Measurements from ENCODE around the gene DCLRE1B. TPM values are rescaled to one million over a fixed set of nuclear protein-coding genes. Genes with fewer than 3 reads are reported as not detected.
A peak's percentile ranks its signal among the peaks of the same experiment; 100 is the strongest.

Gene DCLRE1B
- total and polyA plus RNA-seq, 4 donors = 5.7 to 12.9 (median 11.7) TPM

DNA sequence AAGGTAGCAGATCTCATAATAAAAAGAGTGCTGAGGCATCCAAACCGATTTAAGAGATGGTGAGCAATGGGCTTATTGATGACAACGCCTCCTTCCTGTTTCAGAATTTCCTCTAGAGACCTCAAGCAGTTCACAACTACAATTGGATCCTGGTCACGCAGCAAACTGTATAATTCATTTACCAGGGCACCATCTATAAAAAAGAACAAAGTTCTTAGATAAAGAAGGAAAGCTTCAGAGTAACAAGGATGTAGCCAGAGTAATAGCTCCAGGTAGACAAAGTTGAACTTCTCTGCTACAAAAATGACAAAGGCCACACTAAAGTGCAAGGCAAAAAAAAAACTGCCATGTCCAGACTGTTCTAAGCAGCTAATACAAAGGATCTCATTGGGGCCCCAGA is 3.9 kb upstream of the DCLRE1B start:
- DNase-seq (ENCODE audit: low read depth in 4 of 6, low spot score in 6 of 6) = no peak
- Histone ChIP-seq H3K27me3 (ENCODE audit: control insufficient read depth, insufficient read depth, low read length) (no peaks in the 10 kb centered on the region), H3K27ac (ENCODE audit: low read depth, low read length) (no peak overlapping the region), H3K4me3 (ENCODE audit: low read depth, low read length) (no peak overlapping the region), H3K36me3 (ENCODE audit: control insufficient read depth, insufficient read depth, low read length) (peaks cover 14% of the 10 kb centered on the region), H3K9me3 (ENCODE audit: control insufficient read depth, insufficient read depth, low read length) (no peaks in the 10 kb centered on the region), H3K4me1 (ENCODE audit: control insufficient read depth, insufficient read depth, low read length) (peaks cover 8% of the 10 kb centered on the region)
- no CpG with 5 or more reads among the region's 3 CpGs for WGBS (ENCODE audit: insufficient coverage)

DNA sequence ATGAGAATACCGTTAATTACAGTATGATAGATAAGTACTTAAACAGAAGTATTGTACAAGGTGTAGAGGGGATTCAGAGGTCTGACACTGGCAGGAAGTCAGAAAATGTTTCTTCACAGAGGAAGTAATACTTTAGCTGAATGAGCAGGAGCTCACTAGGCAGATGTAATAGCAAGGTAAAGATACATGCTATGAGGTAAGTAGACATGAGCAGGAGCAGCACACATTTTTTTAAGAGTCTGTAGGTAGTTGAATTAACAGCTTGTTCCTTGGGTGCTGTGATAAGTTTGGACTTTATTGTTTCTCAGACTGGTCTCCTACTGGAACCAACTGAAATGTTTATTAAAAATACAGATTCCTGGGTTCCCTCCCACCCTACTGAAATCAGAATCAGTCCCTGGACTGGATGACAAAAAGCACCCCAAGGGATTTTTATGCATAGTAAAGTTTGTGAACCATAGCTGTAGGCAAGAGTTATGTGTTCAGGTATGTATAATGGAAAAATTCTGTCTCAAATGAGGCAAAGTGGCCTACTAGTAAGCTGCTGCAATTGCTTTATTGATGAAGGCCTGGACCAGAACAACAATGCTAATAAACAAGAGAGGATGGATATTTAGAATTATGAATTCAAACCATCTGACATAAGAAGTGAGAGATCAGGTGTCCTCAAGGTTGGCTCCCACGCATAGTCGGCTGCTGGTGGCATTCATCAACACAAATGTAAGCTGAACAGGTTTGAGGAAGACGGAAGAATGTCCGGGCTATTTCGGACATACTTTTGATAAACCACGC is 1.4 kb upstream of the DCLRE1B start:
- Histone ChIP-seq H3K36me3 (ENCODE audit: control insufficient read depth, insufficient read depth, low read length) (peaks cover 16% of the 10 kb centered on the region), H3K4me1 (ENCODE audit: control insufficient read depth, insufficient read depth, low read length) (peaks cover 14% of the 10 kb centered on the region), H3K27me3 (ENCODE audit: control insufficient read depth, insufficient read depth, low read length) (no peaks in the 10 kb centered on the region), H3K4me3 (ENCODE audit: low read depth, low read length) (peak overlapping the region; percentile 86), H3K27ac (ENCODE audit: low read depth, low read length) (peak overlapping the region; percentile 97), H3K9me3 (ENCODE audit: control insufficient read depth, insufficient read depth, low read length) (no peaks in the 10 kb centered on the region)
- WGBS (ENCODE audit: insufficient coverage) = 28% methylated on average over 4 of the region's 7 CpGs
- DNase-seq (ENCODE audit: low read depth in 4 of 6, low spot score in 6 of 6) = no peak

DNA sequence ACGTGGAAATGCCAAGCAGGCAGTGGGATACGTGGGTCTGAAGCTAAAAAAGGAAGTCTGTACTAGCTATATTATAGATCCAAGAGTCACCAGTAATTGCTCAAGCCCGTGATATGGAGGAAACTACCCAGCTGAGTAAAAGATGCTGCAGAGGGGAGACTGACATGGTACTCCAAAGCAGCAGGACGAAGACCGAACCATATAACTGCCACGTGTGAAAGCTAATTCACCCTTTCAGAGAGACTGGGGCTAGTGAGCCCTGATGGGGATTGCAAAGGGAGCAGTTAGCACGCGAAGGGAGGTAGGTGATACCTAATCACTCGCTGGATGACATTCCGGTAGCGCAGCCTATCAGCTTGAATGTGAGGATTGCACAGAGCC is 843 bp upstream of the DCLRE1B start:
- Histone ChIP-seq H3K4me3 (ENCODE audit: low read depth, low read length) (peak overlapping the region; percentile 86), H3K36me3 (ENCODE audit: control insufficient read depth, insufficient read depth, low read length) (peaks cover 17% of the 10 kb centered on the region), H3K4me1 (ENCODE audit: control insufficient read depth, insufficient read depth, low read length) (peaks cover 14% of the 10 kb centered on the region), H3K27ac (ENCODE audit: low read depth, low read length) (peak overlapping the region; percentile 97), H3K27me3 (ENCODE audit: control insufficient read depth, insufficient read depth, low read length) (no peaks in the 10 kb centered on the region), H3K9me3 (ENCODE audit: control insufficient read depth, insufficient read depth, low read length) (no peaks in the 10 kb centered on the region)
- 1% methylated on average over 9 of the region's 11 CpGs for WGBS (ENCODE audit: insufficient coverage)
- no peak for DNase-seq (ENCODE audit: low read depth in 4 of 6, low spot score in 6 of 6)

DNA sequence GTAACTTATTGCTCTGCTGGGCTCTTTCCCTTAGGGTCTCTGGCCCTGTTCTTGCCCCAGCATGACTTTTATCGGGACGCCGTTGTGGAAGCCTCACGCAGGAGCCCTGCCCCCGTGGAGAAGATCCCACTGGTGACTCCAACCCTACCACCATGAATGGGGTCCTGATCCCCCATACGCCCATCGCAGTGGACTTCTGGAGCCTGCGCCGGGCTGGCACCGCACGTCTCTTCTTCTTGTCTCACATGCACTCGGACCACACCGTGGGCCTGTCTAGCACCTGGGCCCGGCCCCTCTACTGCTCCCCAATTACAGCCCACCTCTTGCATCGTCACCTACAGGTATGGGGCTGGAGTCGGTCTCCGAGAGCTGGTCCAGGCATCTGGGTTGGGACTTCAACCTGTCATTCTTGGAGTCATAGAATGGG is 322 bp downstream of the DCLRE1B start:
- H3K4me3 ChIP-seq (ENCODE audit: low read depth, low read length) = peak overlapping the region; percentile 86
- WGBS (ENCODE audit: insufficient coverage) = 0% methylated on average over 15 of the region's 17 CpGs
- peak overlapping the region; percentile 97 for H3K27ac ChIP-seq (ENCODE audit: low read depth, low read length)
- no peaks in the 10 kb centered on the region for H3K27me3 ChIP-seq (ENCODE audit: control insufficient read depth, insufficient read depth, low read length)
- DNase-seq (ENCODE audit: low read depth in 4 of 6, low spot score in 6 of 6) = no peak
- peaks cover 14% of the 10 kb centered on the region for H3K4me1 ChIP-seq (ENCODE audit: control insufficient read depth, insufficient read depth, low read length)
- H3K9me3 ChIP-seq (ENCODE audit: control insufficient read depth, insufficient read depth, low read length) = no peaks in the 10 kb centered on the region
- H3K36me3 ChIP-seq (ENCODE audit: control insufficient read depth, insufficient read depth, low read length) = peaks cover 14% of the 10 kb centered on the region

DNA sequence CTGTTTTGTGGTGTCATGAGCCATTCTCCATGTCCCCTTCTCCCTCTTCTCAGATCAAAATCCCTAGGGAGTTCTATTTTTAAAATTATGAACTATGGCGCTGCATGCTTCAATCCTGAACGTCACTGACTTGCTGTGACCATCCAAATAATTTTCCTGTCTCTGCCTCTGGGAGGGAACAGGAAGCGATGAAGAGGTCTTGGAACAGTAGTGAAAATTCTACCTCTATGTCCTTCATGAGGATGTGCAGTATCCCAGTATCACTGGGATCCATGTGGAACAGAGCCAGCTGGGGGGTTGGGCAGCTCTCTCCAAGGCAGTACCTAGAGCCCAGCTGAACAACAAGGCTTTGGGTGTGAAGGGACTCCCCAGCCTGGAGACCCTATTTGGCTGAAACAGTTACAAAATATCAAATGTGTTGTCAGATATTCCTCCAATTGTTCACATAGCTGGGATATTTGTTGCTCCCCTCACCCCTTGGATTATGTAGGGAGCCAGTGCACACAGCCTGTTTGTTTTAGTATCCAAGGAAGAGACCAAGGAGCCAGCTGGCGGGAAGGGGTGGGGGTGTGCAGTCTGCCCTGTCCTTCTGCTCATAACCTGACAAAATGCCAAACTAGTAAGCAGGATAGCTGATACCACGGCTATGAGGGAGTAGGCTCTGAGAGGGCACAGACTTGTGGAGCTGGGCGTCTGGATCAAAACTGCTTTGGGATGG is 7.6 kb downstream of the DCLRE1B start:
- H3K4me3 ChIP-seq (ENCODE audit: low read depth, low read length) = no peak overlapping the region
- no peaks in the 10 kb centered on the region for H3K27me3 ChIP-seq (ENCODE audit: control insufficient read depth, insufficient read depth, low read length)
- WGBS (ENCODE audit: insufficient coverage) = 62% methylated on average over 3 of the region's 6 CpGs
- H3K27ac ChIP-seq (ENCODE audit: low read depth, low read length) = no peak overlapping the region
- DNase-seq (ENCODE audit: low read depth in 4 of 6, low spot score in 6 of 6) = peak in 2 of 6 donors; percentile 2 to 64
- H3K4me1 ChIP-seq (ENCODE audit: control insufficient read depth, insufficient read depth, low read length) = no peaks in the 10 kb centered on the region
- H3K9me3 ChIP-seq (ENCODE audit: control insufficient read depth, insufficient read depth, low read length) = no peaks in the 10 kb centered on the region
- H3K36me3 ChIP-seq (ENCODE audit: control insufficient read depth, insufficient read depth, low read length) = peaks cover 24% of the 10 kb centered on the region

GRCh38 chr1:113913312-113913668 is 8.2 kb downstream of the DCLRE1B start:
- Histone ChIP-seq H3K27ac (ENCODE audit: low read depth, low read length) (no peak overlapping the region), H3K4me3 (ENCODE audit: low read depth, low read length) (no peak overlapping the region), H3K36me3 (ENCODE audit: control insufficient read depth, insufficient read depth, low read length) (peaks cover 19% of the 10 kb centered on the region), H3K27me3 (ENCODE audit: control insufficient read depth, insufficient read depth, low read length) (no peaks in the 10 kb centered on the region), H3K4me1 (ENCODE audit: control insufficient read depth, insufficient read depth, low read length) (no peaks in the 10 kb centered on the region), H3K9me3 (ENCODE audit: control insufficient read depth, insufficient read depth, low read length) (no peaks in the 10 kb centered on the region)
- DNase-seq (ENCODE audit: low read depth in 4 of 6, low spot score in 6 of 6) = no peak
- WGBS (ENCODE audit: insufficient coverage) = 81% methylated on average over 3 of the region's 3 CpGs

DNA sequence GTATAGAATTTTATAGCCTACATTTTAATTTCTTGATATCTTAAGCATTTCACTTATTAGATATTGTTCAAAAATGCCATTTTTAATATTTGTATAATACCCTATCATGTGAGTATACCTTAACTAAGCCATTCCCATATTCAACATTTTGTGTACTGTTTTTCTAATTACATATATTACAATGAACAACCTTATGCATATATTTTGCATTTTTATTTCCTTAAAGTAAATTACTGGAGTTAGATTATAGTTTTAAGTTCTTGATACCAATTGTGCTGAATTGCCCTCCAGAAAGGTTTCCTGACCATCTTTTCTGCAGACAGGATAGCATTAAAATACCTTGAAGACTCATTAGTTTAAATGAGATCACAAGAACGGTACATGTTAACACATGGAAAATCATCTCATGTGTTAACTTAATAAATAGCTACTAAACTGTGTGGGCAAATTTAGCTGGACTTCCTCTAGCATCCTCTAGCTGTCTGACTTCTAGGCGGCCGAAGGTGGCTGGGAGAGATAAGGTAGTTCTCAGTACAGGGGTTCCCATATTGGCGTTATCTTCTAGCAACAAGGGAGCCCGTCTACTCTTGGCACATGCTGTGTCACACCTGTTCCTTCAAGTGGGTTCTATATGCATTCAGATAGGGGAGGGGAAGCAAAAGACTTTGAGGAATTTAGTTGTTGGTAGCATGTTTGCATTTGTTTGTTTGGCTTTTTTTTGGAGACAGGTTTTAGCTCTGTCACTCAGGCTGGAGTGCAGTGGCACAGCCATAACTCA is 8.9 kb downstream of the DCLRE1B start:
- no peaks in the 10 kb centered on the region for H3K9me3 ChIP-seq (ENCODE audit: control insufficient read depth, insufficient read depth, low read length)
- H3K27me3 ChIP-seq (ENCODE audit: control insufficient read depth, insufficient read depth, low read length) = no peaks in the 10 kb centered on the region
- peaks cover 15% of the 10 kb centered on the region for H3K36me3 ChIP-seq (ENCODE audit: control insufficient read depth, insufficient read depth, low read length)
- H3K27ac ChIP-seq (ENCODE audit: low read depth, low read length) = no peak overlapping the region
- DNase-seq (ENCODE audit: low read depth in 4 of 6, low spot score in 6 of 6) = no peak
- no peak overlapping the region for H3K4me3 ChIP-seq (ENCODE audit: low read depth, low read length)
- WGBS (ENCODE audit: insufficient coverage) = 86% methylated on average over 1 of the region's 5 CpGs
- no peaks in the 10 kb centered on the region for H3K4me1 ChIP-seq (ENCODE audit: control insufficient read depth, insufficient read depth, low read length)

GRCh38 chr1:113916974-113917373 is 11.8 kb downstream of the DCLRE1B start:
- 90% methylated on average over 4 of the region's 5 CpGs for WGBS (ENCODE audit: insufficient coverage)
- no peaks in the 10 kb centered on the region for H3K36me3 ChIP-seq (ENCODE audit: control insufficient read depth, insufficient read depth, low read length)
- H3K4me1 ChIP-seq (ENCODE audit: control insufficient read depth, insufficient read depth, low read length) = no peaks in the 10 kb centered on the region
- no peak for DNase-seq (ENCODE audit: low read depth in 4 of 6, low spot score in 6 of 6)
- H3K4me3 ChIP-seq (ENCODE audit: low read depth, low read length) = no peak overlapping the region
- H3K27me3 ChIP-seq (ENCODE audit: control insufficient read depth, insufficient read depth, low read length) = no peaks in the 10 kb centered on the region
- no peaks in the 10 kb centered on the region for H3K9me3 ChIP-seq (ENCODE audit: control insufficient read depth, insufficient read depth, low read length)
- H3K27ac ChIP-seq (ENCODE audit: low read depth, low read length) = no peak overlapping the region

DNA sequence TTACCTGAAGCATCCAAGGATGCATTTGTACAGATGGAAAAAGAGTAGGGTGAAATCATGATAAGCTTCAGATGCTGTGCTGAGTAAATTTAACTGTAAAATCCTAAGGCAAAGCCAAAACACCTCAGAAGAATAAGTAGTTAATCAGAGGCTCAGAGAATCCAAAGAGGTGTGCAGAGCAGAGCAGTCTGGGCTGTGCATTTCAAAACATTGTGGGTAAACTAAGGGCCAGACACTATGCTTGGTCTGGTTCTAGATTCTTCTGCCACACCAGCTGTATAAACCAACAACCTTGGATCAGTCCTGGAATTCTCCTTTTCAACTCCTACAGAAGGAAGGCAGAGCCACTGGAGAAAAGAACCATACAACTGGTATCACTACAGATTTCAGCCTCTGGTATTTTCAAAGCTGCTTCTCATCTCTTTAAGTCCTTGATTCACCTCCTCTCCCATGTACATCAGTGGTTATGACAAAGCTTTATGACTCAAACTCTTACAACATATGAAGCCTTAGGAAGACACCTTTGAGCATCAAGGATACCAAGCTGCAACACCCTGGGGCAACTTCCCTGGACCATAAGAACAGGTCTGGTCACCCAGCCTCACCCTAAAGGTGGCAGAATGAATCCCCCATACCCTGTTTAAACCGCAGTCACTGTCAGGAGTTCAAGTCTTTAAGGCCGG is 12.4 kb downstream of the DCLRE1B start:
- Histone ChIP-seq H3K36me3 (ENCODE audit: control insufficient read depth, insufficient read depth, low read length) (no peaks in the 10 kb centered on the region), H3K27me3 (ENCODE audit: control insufficient read depth, insufficient read depth, low read length) (no peaks in the 10 kb centered on the region), H3K27ac (ENCODE audit: low read depth, low read length) (no peak overlapping the region), H3K9me3 (ENCODE audit: control insufficient read depth, insufficient read depth, low read length) (no peaks in the 10 kb centered on the region), H3K4me1 (ENCODE audit: control insufficient read depth, insufficient read depth, low read length) (no peaks in the 10 kb centered on the region), H3K4me3 (ENCODE audit: low read depth, low read length) (no peak overlapping the region)
- WGBS (ENCODE audit: insufficient coverage) = 92% methylated on average over 2 of the region's 2 CpGs
- DNase-seq (ENCODE audit: low read depth in 4 of 6, low spot score in 6 of 6) = no peak

Measured in spinal cord (tissue), 10 donors.